GM23248 (cell line): ENCODE measurements around the gene PDPK1.

Source experiments
- EZH2 ChIP-seq: fragments of 200-600 bp; sonication (generic); IDR thresholded peaks from 2 replicates; pipeline ENCODE4 v1.6.1; 2018; ENCODE audit warnings: antibody characterized with exemption, mild to moderate bottlenecking; ENCODE audit not compliant: insufficient read depth, poor library complexity, severe bottlenecking
- EZH2phosphoT487 ChIP-seq: fragments of 200-600 bp; sonication (generic); IDR thresholded peaks from 2 replicates; pipeline ENCODE4 v1.6.1; 2018; ENCODE audit warnings: antibody characterized with exemption, moderate library complexity, mild to moderate bottlenecking, low read depth; ENCODE audit not compliant: insufficient read depth

- no peak for TF ChIP-seq EZH2
- TF ChIP-seq EZH2phosphoT487 = no peak
These were observed 57.8 kb downstream of the PDPK1 start for GRCh38 chr16:2595393-2596205.
